Measurements from ENCODE around the gene LRRC58. TPM values are rescaled to one million over a fixed set of nuclear protein-coding genes. Genes with fewer than 3 reads are reported as not detected.

Gene LRRC58
- total and polyA plus RNA-seq, 2 of the 8 experiments (the other 6 are each of a cell fraction or from before 2014, with no cell fraction given), result 4.3 to 15.4 TPM

- TF ChIP-seq CTCF (IDR thresholded peaks at IDR 0.05; ENCODE audit: control extremely low read depth in 1 of 3, insufficient read depth in 1 of 3, low read depth in 1 of 3, low read length in 3 of 3), result no peak
- TF ChIP-seq, protein P1, sequence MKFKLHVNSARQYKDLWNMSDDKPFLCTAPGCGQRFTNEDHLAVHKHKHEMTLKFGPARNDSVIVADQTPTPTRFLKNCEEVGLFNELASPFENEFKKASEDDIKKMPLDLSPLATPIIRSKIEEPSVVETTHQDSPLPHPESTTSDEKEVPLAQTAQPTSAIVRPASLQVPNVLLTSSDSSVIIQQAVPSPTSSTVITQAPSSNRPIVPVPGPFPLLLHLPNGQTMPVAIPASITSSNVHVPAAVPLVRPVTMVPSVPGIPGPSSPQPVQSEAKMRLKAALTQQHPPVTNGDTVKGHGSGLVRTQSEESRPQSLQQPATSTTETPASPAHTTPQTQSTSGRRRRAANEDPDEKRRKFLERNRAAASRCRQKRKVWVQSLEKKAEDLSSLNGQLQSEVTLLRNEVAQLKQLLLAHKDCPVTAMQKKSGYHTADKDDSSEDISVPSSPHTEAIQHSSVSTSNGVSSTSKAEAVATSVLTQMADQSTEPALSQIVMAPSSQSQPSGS (IDR thresholded peaks at IDR 0.05; ENCODE audit: low read length), result no peak
These were observed 47.3 kb upstream of the LRRC58 start (continued) for GRCh38 chr3:120396469-120396868.

All from H1 (cell line).